ENCODE measurements around the gene AGTRAP.

AGTRAP gene

DNA sequence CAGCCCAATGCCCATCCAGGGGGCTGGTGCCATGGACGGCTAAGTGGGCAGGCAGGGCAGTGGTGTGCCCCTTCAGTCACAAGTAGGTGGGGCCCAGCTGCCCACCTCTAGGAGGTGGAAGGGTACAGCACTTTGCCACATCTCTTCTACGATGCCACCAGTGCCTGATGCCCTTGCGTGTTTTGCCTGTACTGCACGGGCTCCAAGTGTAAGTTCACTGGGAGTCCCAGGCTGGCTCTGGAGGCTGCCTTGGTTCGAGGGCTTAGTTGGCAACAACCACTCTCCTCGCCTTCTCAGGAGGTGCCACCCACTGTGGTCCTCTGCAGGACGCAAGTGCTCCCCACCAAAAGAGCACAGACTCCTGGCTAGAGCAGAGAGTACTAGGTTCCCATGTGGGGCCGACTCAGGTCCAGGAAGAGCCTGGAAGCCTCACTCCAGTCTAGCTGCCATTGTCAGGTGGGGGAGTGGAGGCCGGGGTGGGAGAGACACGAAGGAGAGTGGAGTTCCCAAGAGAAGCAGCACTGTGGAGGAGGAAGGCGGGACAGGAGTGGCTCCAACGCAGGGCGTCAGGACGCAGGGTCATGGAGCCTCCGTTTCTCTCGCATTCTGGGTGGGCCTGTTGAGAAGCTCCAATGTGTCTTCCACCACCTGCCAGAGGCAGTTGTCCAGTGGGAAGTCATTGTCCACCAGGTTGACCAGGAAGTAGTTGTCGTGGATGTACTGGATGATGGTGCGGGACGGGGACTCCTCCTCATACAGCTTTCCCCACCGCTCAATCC lies 54.4 kb downstream of the AGTRAP start:
- H3K9me3 ChIP-seq (ENCODE audit: insufficient read depth, low read length) = no peaks in the 10 kb centered on the region
- no peak overlapping the region for H3K9ac ChIP-seq (ENCODE audit: insufficient read length, low read depth)
- peaks cover 29% of the 10 kb centered on the region for H3K36me3 ChIP-seq (ENCODE audit: insufficient read depth, insufficient read length, low read length)
- TF ChIP-seq ZNF274 (IDR thresholded peaks at IDR 0.05; ENCODE audit: low read depth, low read length) (no peak), YY1 (IDR thresholded peaks at IDR 0.05; ENCODE audit: insufficient read depth, insufficient read length) (no peak), SUZ12 (IDR thresholded peaks at IDR 0.05; ENCODE audit: extremely low read depth, insufficient read depth, insufficient read length) (no peak)
- DNase-seq (ENCODE audit: low read depth, low spot score) = no peak
- H3K4me1 ChIP-seq (ENCODE audit: insufficient read depth, insufficient read length) = peaks cover 8% of the 10 kb centered on the region
- no peak overlapping the region for H3K4me3 ChIP-seq (ENCODE audit: insufficient read length, low read depth)
- no peaks in the 10 kb centered on the region for H3K27me3 ChIP-seq (ENCODE audit: insufficient read depth, insufficient read length)

DNA sequence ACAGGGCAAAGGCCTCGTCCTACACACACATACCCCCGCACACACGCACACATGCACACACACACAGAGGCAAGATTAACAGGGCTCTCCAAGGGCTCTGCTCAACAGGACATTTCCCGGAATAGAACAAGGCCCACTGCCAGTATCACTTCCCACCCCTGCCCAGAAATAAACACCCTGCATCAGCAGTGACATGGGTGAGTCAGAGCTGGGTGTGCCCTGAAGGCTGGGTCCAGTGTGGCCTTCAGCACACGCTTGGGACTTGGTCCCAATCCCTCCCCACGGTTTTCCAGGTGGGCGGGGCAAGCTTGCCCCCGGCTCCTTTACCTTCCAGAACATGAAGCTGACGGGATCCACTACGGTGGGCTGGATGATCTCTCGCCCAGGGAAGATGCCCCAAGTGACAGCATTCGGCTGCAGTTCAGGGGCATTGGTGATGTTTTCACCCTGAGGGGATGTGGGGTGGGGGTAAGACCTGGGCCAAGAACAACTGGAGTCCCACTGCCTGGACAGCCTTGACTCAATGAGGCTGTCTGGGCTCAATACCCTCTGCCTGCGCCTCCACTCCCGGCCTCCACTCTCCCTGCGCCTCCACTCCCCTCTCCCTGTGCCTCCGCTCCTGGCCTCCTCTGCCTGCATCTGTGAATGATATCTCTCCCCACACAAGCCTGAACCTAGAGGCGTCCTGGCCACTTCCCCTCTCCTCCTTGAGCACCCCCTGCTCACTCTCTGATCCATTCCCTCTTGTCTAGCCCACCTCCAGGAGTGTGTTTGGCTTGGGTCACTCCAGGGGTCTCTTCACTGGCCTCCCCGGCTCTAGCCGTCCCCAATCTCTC lies 55.2 kb downstream of the AGTRAP start:
- DNase-seq (ENCODE audit: low read depth, low spot score) = no peak
- H3K4me3 ChIP-seq (ENCODE audit: insufficient read length, low read depth) = no peak overlapping the region
- H3K27me3 ChIP-seq (ENCODE audit: insufficient read depth, insufficient read length) = no peaks in the 10 kb centered on the region
- H3K4me1 ChIP-seq (ENCODE audit: insufficient read depth, insufficient read length) = peaks cover 7% of the 10 kb centered on the region
- peaks cover 35% of the 10 kb centered on the region for H3K36me3 ChIP-seq (ENCODE audit: insufficient read depth, insufficient read length, low read length)
- no peak overlapping the region for H3K9ac ChIP-seq (ENCODE audit: insufficient read length, low read depth)
- no peak for TF ChIP-seq ZNF274 (IDR thresholded peaks at IDR 0.05; ENCODE audit: low read depth, low read length)
- no peak for TF ChIP-seq SUZ12 (IDR thresholded peaks at IDR 0.05; ENCODE audit: extremely low read depth, insufficient read depth, insufficient read length)
- no peak for TF ChIP-seq YY1 (IDR thresholded peaks at IDR 0.05; ENCODE audit: insufficient read depth, insufficient read length)
- H3K9me3 ChIP-seq (ENCODE audit: insufficient read depth, low read length) = no peaks in the 10 kb centered on the region

DNA sequence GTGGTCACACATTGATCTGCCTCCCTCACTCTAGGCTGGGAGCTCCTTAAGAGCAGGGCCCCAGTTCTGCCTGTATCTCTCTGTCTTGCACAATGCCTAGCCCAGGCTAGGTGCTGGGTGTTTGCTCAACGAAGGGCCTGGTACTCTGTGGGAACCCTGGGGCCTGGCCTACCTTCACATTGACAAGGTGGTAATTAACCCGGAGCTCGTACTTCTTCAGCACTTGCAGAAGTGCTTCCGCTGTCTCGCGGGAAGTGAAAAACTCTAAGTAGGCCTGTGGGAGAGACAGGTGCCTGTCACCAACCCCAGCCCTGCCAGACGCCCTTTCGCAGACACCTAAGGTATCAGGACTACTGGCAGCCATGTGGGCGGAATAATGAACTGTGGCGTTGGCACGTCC lies 56.2 kb downstream of the AGTRAP start:
- Histone ChIP-seq H3K9ac (ENCODE audit: insufficient read length, low read depth) (no peak overlapping the region), H3K36me3 (ENCODE audit: insufficient read depth, insufficient read length, low read length) (peaks cover 39% of the 10 kb centered on the region)

DNA sequence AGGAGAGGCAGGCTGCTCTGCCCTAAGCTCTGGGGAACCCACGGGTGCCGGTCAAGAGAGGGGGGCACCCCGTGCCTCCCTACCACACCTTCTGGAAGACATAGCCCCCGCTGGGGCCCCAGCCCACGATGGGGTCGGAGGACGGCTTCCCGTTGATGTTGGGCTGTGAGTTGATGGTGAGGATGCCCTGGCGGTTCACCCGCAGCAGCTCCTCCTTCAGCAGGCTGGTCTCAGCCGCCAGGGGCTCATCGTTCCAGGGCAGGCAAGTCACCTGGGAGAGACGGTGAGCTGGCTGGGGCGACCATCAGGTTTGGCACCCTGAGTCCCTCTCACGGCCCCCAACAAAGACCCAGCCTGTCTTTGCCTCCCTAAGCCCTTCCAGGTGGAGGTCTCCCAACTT lies 57.9 kb downstream of the AGTRAP start:
- Histone ChIP-seq H3K9me3 (ENCODE audit: insufficient read depth, low read length) (no peaks in the 10 kb centered on the region), H3K36me3 (ENCODE audit: insufficient read depth, insufficient read length, low read length) (peaks cover 39% of the 10 kb centered on the region), H3K27me3 (ENCODE audit: insufficient read depth, insufficient read length) (no peaks in the 10 kb centered on the region), H3K4me3 (ENCODE audit: insufficient read length, low read depth) (no peak overlapping the region), H3K4me1 (ENCODE audit: insufficient read depth, insufficient read length) (no peaks in the 10 kb centered on the region), H3K9ac (ENCODE audit: insufficient read length, low read depth) (no peak overlapping the region)
- no peak for DNase-seq (ENCODE audit: low read depth, low spot score)
- TF ChIP-seq ZNF274 (IDR thresholded peaks at IDR 0.05; ENCODE audit: low read depth, low read length) (no peak), SUZ12 (IDR thresholded peaks at IDR 0.05; ENCODE audit: extremely low read depth, insufficient read depth, insufficient read length) (no peak), YY1 (IDR thresholded peaks at IDR 0.05; ENCODE audit: insufficient read depth, insufficient read length) (no peak)

More for the DNA sequence above, 56.2 kb downstream of the AGTRAP start:
- Histone ChIP-seq H3K4me1 (ENCODE audit: insufficient read depth, insufficient read length) (peaks cover 7% of the 10 kb centered on the region), H3K9me3 (ENCODE audit: insufficient read depth, low read length) (no peaks in the 10 kb centered on the region), H3K4me3 (ENCODE audit: insufficient read length, low read depth) (no peak overlapping the region), H3K27me3 (ENCODE audit: insufficient read depth, insufficient read length) (no peaks in the 10 kb centered on the region)
- TF ChIP-seq SUZ12 (IDR thresholded peaks at IDR 0.05; ENCODE audit: extremely low read depth, insufficient read depth, insufficient read length) = no peak
- TF ChIP-seq YY1 (IDR thresholded peaks at IDR 0.05; ENCODE audit: insufficient read depth, insufficient read length) = no peak
- TF ChIP-seq ZNF274 (IDR thresholded peaks at IDR 0.05; ENCODE audit: low read depth, low read length) = no peak
- no peak for DNase-seq (ENCODE audit: low read depth, low spot score)

DNA sequence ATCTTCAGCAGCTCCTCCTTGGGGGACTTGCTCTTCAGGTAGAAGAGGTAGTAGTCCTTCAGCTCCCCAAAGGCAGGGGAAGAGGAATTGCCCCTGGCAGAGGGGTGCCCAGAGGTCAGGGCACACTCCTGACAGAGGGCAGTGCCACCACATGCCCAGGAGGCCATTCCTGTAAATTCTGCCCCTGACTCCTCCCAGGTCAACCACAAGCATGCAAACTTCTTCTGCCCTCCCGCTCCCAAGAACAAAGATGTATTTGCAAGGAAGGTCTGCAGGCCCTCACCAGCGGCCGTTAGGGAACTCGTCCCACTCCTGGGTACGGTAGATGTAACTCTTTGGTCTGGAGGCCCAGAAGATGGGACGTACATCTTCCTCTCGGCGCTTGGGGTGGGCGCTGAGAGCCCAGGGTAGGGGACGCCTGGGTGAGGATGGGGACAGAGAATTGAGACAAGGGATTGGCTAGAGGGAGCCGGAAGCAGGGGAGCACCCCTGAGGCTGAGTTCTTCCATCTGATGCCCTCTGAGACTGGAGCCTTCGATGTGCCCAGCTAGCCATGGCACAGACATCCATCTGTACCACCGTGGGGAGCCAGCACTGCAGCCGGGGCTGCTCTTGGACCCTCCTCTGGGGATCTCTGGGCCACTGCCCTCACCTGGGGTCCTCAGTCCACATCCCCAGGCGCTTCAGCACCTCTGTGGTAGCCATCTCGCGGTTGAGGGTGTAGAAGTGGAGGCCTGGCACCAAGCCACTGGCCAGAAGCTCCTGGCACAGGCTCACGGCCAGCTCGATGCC lies 58.7 kb downstream of the AGTRAP start:
- H3K4me1 ChIP-seq (ENCODE audit: insufficient read depth, insufficient read length) = no peaks in the 10 kb centered on the region
- TF ChIP-seq SUZ12 (IDR thresholded peaks at IDR 0.05; ENCODE audit: extremely low read depth, insufficient read depth, insufficient read length) = no peak
- no peak for TF ChIP-seq YY1 (IDR thresholded peaks at IDR 0.05; ENCODE audit: insufficient read depth, insufficient read length)
- TF ChIP-seq ZNF274 (IDR thresholded peaks at IDR 0.05; ENCODE audit: low read depth, low read length) = no peak
- peaks cover 44% of the 10 kb centered on the region for H3K36me3 ChIP-seq (ENCODE audit: insufficient read depth, insufficient read length, low read length)
- H3K27me3 ChIP-seq (ENCODE audit: insufficient read depth, insufficient read length) = no peaks in the 10 kb centered on the region
- no peak for DNase-seq (ENCODE audit: low read depth, low spot score)
- no peaks in the 10 kb centered on the region for H3K9me3 ChIP-seq (ENCODE audit: insufficient read depth, low read length)
- H3K9ac ChIP-seq (ENCODE audit: insufficient read length, low read depth) = no peak overlapping the region
- H3K4me3 ChIP-seq (ENCODE audit: insufficient read length, low read depth) = no peak overlapping the region

DNA sequence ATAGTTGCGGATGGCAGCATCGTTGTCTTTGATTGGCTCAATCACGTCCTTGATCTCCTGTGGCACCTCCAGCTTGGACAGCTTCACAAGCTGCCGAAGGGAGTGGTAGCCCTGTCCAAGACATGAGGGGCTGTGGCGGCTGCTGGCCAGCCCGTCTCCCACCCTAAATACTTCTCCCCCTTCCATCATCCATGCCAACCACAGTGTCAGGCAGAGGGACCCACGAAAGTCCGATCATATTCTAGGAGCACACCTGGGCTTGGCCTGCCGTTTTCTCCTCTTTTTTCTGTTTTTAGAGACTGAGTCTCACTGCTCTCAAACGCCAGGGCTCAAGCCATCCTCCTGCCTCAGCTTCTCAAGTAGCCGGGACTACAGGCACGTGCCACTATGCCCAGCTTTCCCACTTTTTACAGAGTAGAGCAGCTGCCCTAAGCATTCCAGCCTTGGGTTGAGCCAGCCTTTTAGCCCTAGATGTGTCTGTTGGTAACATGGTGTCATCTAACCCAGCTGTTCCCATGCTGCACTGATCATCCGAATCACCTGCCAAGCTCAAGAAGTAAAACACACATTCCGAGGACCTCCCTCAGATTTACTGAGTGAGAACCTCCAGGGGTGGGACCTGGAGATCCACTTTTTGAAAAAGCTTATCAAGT lies 59.4 kb downstream of the AGTRAP start:
- no peak for DNase-seq (ENCODE audit: low read depth, low spot score)
- peaks cover 47% of the 10 kb centered on the region for H3K36me3 ChIP-seq (ENCODE audit: insufficient read depth, insufficient read length, low read length)
- no peak overlapping the region for H3K9ac ChIP-seq (ENCODE audit: insufficient read length, low read depth)
- H3K9me3 ChIP-seq (ENCODE audit: insufficient read depth, low read length) = no peaks in the 10 kb centered on the region
- H3K4me3 ChIP-seq (ENCODE audit: insufficient read length, low read depth) = no peak overlapping the region
- H3K27me3 ChIP-seq (ENCODE audit: insufficient read depth, insufficient read length) = no peaks in the 10 kb centered on the region
- no peak for TF ChIP-seq ZNF274 (IDR thresholded peaks at IDR 0.05; ENCODE audit: low read depth, low read length)
- no peak for TF ChIP-seq SUZ12 (IDR thresholded peaks at IDR 0.05; ENCODE audit: extremely low read depth, insufficient read depth, insufficient read length)
- TF ChIP-seq YY1 (IDR thresholded peaks at IDR 0.05; ENCODE audit: insufficient read depth, insufficient read length) = no peak
- H3K4me1 ChIP-seq (ENCODE audit: insufficient read depth, insufficient read length) = no peaks in the 10 kb centered on the region
